ENCODE results near the gene TRAPPC1. TPM values are rescaled to one million over a fixed set of nuclear protein-coding genes. Genes with fewer than 3 reads are reported as not detected.

The TRAPPC1 gene
- total and polyA plus RNA-seq, 2 of the 8 experiments (the other 6 are each of a cell fraction or from before 2014, with no cell fraction given), result 114 to 170 TPM

GRCh38 chr17:7930841-7931631 is 710 bp downstream of the TRAPPC1 start:
- Histone ChIP-seq H2BK5ac (ENCODE audit: low read depth, low read length) (no peak overlapping the region), H3K4me1 (replicated peaks in 1 of 4; ENCODE audit: control insufficient read depth in 3 of 4, insufficient read depth in 4 of 4, low read length in 3 of 4) (peaks cover 0 to 5% (median 3%) of the 10 kb centered on the region in 4 experiments; a peak in 4 of 7 replicates), H3K9ac (replicated peaks in 1 of 4; ENCODE audit: extremely low read depth in 1 of 4, low read depth in 3 of 4, low read length in 3 of 4) (peak overlapping the region in 1 of 4 experiments; percentile 1; a peak in 2 of 7 replicates), H3K79me1 (ENCODE audit: low read depth, low read length) (no peaks in the 10 kb centered on the region), H4K20me1 (replicated peaks in 1 of 2; ENCODE audit: control insufficient read depth in 1 of 2, insufficient read depth in 2 of 2, low read length in 2 of 2) (peaks cover 0 to 5% of the 10 kb centered on the region in 2 experiments), H2AFZ (ENCODE audit: low read length) (no peak overlapping the region), H3K4ac (replicated peaks; ENCODE audit: insufficient read length, low read depth, low read length) (peak overlapping the region; percentile 64), H3K9me3 (ENCODE audit: insufficient read depth in 2 of 2, low read depth in 1 of 2, low read length in 1 of 2) (no peaks in the 10 kb centered on the region), H2BK12ac (ENCODE audit: low read depth, low read length) (no peak overlapping the region), H3K23me2 (ENCODE audit: low read depth, low read length) (peaks cover 15% of the 10 kb centered on the region), H3K14ac (ENCODE audit: insufficient read length) (no peak overlapping the region), H3K79me2 (ENCODE audit: control insufficient read depth in 1 of 2, insufficient read depth in 2 of 2, low read length in 2 of 2) (0 out of 4 replicates have a peak, but pooled peaks cover 0 to 4% of the 10 kb centered on the region in 2 experiments), H2BK120ac (replicated peaks; ENCODE audit: low read depth, low read length) (no peak overlapping the region), H2BK15ac (ENCODE audit: low read length) (no peak overlapping the region), H4K5ac (ENCODE audit: insufficient read length, low read depth, low read length) (no peak overlapping the region), H3K4me2 (ENCODE audit: insufficient read depth in 1 of 2, low read depth in 2 of 2, low read length in 2 of 2) (peak overlapping the region; percentile 96 to 98), H2AK5ac (ENCODE audit: low read depth, low read length) (no peak overlapping the region), H3K27me3 (replicated peaks in 1 of 4; ENCODE audit: control insufficient read depth in 3 of 4, extremely low read depth in 1 of 4, insufficient read depth in 3 of 4, low read length in 3 of 4) (peaks cover 11 to 34% (median 32%) of the 10 kb centered on the region in 4 experiments), H3K56ac (replicated peaks; ENCODE audit: insufficient read length, low read depth, low read length) (no peak overlapping the region), H2BK20ac (ENCODE audit: low read length) (no peak overlapping the region), H3K23ac (ENCODE audit: insufficient read length) (no peak overlapping the region), H3K36me3 (ENCODE audit: control insufficient read depth in 2 of 4, insufficient read depth in 4 of 4, low read length in 3 of 4) (peaks cover 0 to 8% (median 7%) of the 10 kb centered on the region in 4 experiments; a peak in 3 of 8 replicates), H3K27ac (ENCODE audit: low read depth, low read length) (no peak overlapping the region), H3K4me3 (ENCODE audit: extremely low read depth in 1 of 4, insufficient read depth in 2 of 4, low read depth in 3 of 4, low read length in 4 of 4) (peak overlapping the region; percentile 80 to 95 (median 89)), H3K18ac (ENCODE audit: extremely low read depth, low read length) (no peak overlapping the region), H4K91ac (replicated peaks; ENCODE audit: insufficient read length, low read length) (no peak overlapping the region), H4K8ac (ENCODE audit: extremely low read depth, insufficient read depth, low read length) (no peak overlapping the region)
- POLR2A ChIA-PET (ENCODE audit: partially characterized antibody), result interaction anchor here (0.7 to 3.3 kb wide), 6 partner anchors 10 to 245 kb away, joined by 3 to 11 read pairs (median 4); partner anchors contain the start of gene RNF227
- DNase-seq (ENCODE audit: low read depth in 1 of 2, low spot score in 2 of 2) (no peak), FAIRE-seq (no peak)
- no peak for TF ChIP-seq CTBP2 (IDR thresholded peaks at IDR 0.05; ENCODE audit: borderline replicate concordance, insufficient read depth, insufficient read length, low read length)
- no peak for TF ChIP-seq SP1 (IDR thresholded peaks at IDR 0.05; ENCODE audit: low read depth, low read length)
- TF ChIP-seq ASH2L (IDR thresholded peaks at IDR 0.05; ENCODE audit: low read length), result no peak
- TF ChIP-seq TAF7 (optimal IDR thresholded peaks at IDR 0.05; ENCODE audit: borderline replicate concordance, low read depth, low read length), result no peak
- no peak for TF ChIP-seq JUND (IDR thresholded peaks at IDR 0.05; ENCODE audit: low read length)
- no peak for TF ChIP-seq GABPA (IDR thresholded peaks at IDR 0.05; ENCODE audit: borderline replicate concordance, insufficient read depth, low read length)
- CTCF ChIA-PET (ENCODE audit: partially characterized antibody), result interaction anchor here (0.6 to 2.6 kb wide), 8 partner anchors 19 to 254 kb away, joined by 3 to 19 read pairs (median 4); no protein-coding TSS in a partner anchor
- 43% methylated on average over 17 of the region's 20 CpGs; no CpG with 5 or more reads in 1 of the 2 experiments for WGBS, 2 experiments (ENCODE audit: extremely low coverage in 1 of 2, insufficient coverage in 1 of 2, insufficient read length in 1 of 2, insufficient replicate concordance in 2 of 2, low coverage in 1 of 2, low lambda C conversion rate in 2 of 2, missing lambda C conversion rate in 1 of 2)
